Measurements from ENCODE around the gene PFDN1. TPM values are rescaled to one million over a fixed set of nuclear protein-coding genes. Genes with fewer than 3 reads are reported as not detected.

Gene PFDN1
- total RNA-seq, 1 donor from 2014 or later: 173 TPM

DNA sequence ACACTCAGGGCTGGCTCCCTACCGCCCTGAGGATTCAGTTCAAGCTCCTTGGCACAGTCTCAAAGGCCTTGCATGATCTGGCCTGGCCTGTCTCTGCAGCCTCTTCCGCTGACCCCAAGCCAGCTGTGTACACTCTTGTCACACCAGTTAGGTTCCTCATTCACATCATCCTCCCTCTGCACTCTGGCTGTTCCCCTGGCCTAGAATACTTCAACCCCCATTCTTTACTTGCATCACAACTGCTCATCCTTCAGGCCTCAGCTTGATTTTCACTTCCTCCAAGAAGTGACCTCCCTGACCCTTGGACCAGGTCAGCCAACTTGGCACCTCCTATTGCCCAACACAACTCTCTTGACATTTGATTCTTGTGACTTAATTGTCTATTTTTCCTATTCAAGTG, 18.9 kb upstream of the PFDN1 start:
- TF ChIP-seq, protein P1, sequence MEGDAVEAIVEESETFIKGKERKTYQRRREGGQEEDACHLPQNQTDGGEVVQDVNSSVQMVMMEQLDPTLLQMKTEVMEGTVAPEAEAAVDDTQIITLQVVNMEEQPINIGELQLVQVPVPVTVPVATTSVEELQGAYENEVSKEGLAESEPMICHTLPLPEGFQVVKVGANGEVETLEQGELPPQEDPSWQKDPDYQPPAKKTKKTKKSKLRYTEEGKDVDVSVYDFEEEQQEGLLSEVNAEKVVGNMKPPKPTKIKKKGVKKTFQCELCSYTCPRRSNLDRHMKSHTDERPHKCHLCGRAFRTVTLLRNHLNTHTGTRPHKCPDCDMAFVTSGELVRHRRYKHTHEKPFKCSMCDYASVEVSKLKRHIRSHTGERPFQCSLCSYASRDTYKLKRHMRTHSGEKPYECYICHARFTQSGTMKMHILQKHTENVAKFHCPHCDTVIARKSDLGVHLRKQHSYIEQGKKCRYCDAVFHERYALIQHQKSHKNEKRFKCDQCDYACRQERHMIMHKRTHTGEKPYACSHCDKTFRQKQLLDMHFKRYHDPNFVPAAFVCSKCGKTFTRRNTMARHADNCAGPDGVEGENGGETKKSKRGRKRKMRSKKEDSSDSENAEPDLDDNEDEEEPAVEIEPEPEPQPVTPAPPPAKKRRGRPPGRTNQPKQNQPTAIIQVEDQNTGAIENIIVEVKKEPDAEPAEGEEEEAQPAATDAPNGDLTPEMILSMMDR (conservative IDR thresholded peaks at IDR 0.05; ENCODE audit: low read depth, low read length): no peak
- H3K4me3 ChIP-seq (ENCODE audit: low read depth, low read length): no peak overlapping the region
- no peak for DNase-seq (ENCODE audit: low read depth)

DNA sequence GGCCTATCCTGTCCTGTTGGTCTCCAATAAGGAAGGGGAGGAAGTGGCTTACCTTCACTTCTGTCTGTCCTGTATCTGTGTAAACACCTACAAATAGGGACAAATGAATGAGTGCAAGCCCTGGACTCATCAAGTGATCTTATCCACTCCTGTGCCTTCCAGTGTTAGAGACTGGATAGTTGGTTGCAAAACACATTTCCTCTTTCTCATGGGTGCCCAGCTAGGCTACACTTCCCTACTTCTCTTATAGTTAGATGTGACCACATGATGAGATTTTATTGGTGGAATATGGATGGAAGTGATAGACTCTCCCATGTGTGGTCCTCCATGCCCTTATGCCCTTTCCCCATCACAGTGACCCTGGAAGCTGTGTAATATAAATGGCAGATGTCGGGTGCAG, 16.9 kb upstream of the PFDN1 start:
- no peak overlapping the region for H3K4me3 ChIP-seq (ENCODE audit: low read depth, low read length)
- DNase-seq (ENCODE audit: low read depth): no peak
- TF ChIP-seq, protein P1 (conservative IDR thresholded peaks at IDR 0.05; ENCODE audit: low read depth, low read length): no peak

- H3K4me3 ChIP-seq (ENCODE audit: low read depth, low read length): no peak overlapping the region
- DNase-seq (ENCODE audit: low read depth): no peak
- TF ChIP-seq, protein P1 (conservative IDR thresholded peaks at IDR 0.05; ENCODE audit: low read depth, low read length): no peak
Observed at GRCh38 chr5:140318792-140319191, 15.9 kb upstream of the PFDN1 start.

DNA sequence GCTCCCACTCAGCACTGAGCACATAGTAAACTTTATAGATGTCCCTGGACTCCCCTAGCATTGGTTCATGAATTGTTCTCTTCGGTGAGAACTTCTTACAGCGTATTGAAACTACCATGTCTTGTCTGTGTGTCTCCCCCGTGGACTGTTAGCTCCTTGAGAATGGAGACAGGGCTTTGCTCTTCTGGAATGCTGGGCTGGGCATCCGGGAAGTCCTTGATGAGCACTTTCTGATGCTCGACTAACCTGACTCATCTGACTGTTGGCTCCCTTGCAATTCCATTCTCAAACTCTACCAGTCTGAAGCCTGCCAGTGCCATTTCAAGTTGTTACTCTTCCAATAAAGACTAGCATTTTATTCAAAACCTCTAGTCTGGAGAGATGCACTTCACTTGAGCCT, 15.0 kb upstream of the PFDN1 start:
- H3K4me3 ChIP-seq (ENCODE audit: low read depth, low read length): no peak overlapping the region
- TF ChIP-seq, protein P1 (conservative IDR thresholded peaks at IDR 0.05; ENCODE audit: low read depth, low read length): no peak
- DNase-seq (ENCODE audit: low read depth): peak; percentile 67

DNA sequence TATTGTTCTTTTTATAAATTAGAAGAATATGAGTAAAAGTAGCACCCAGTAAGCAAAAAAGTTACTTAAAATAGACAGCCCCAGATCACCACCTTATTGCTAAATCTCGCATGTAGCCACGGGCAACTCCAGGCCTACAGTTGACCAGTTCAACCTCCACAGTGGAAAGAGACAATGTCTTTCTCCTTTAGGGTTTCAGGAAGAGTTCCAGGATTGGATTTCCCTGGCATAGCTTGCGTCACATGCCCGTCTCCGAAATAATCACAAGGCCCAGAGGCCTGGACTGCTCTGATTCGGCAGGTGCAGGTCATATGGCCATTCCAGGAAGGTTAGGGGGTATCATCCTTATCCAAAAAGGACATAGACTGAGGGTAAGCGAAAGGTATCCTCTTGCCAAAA, 9.9 kb upstream of the PFDN1 start:
- H3K4me3 ChIP-seq (ENCODE audit: low read depth, low read length): no peak overlapping the region

DNA sequence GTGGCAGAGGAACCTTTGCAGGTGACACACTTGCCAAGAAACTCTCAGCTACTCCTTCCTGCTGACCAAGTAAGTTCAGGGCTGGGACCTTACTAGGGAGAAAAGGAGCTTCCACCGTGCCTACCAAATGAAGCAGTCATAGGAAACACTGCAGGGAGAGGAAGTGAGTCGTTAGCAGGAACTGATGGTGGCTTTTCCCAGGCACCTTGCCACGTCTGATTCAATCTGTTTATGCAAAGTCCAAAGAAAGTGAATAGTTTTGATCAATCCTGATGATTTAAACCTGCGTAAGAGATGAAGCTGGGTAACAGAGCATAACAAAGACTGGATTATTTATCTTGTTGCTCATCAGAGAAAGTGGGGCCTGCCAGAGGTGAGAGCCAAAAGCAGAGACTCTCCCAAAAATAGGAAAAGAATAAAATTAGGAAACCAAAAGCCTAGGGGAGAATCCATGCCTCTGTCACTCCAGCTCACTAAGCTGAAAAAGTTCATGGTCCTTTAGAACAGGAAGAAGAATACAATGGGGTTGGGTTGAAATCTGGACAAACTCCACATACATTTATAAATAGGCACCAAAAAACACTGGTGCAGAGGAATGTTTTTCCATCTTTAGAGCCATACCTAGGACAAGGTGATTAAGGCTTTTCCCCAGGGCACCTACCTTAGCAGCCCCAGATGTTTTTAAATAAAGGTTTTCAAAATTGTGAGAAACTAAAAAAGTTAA, 9.3 kb upstream of the PFDN1 start:
- no peak overlapping the region for H3K4me3 ChIP-seq (ENCODE audit: low read depth, low read length)
- TF ChIP-seq, protein P1 (conservative IDR thresholded peaks at IDR 0.05; ENCODE audit: low read depth, low read length): no peak
- DNase-seq (ENCODE audit: low read depth): peak; percentile 89

More for the DNA sequence above, 9.9 kb upstream of the PFDN1 start:
- DNase-seq (ENCODE audit: low read depth): no peak
- TF ChIP-seq, protein P1 (conservative IDR thresholded peaks at IDR 0.05; ENCODE audit: low read depth, low read length): no peak

GRCh38 chr5:140311011-140311467, 8.1 kb upstream of the PFDN1 start:
- TF ChIP-seq, protein P1 (conservative IDR thresholded peaks at IDR 0.05; ENCODE audit: low read depth, low read length): no peak
- DNase-seq (ENCODE audit: low read depth): peak; percentile 82

More at GRCh38 chr5:140311011-140311467, 8.1 kb upstream of the PFDN1 start:
- no peak overlapping the region for H3K4me3 ChIP-seq (ENCODE audit: low read depth, low read length)

All from epithelial cell of proximal tubule (primary cell).